Liver (tissue), 9 donors: ENCODE data around the gene GAL3ST3. TPM values are rescaled to one million over a fixed set of nuclear protein-coding genes. Genes with fewer than 3 reads are reported as not detected.

Experiments used
- DNase-seq: peaks from one replicate; pipeline ENCODE4 v3.0.0-alpha.2; 2017; ENCODE audit warnings: low spot score
- H3K27ac ChIP-seq, 2 donors: one replicate each; pipeline ENCODE4 v1.7.0; 2013; ENCODE audit warnings: inconsistent platforms in 2 of 2, low read length in 2 of 2, control low read depth in 1 of 2, low read depth in 1 of 2, mild to moderate bottlenecking in 1 of 2
- H3K27me3 ChIP-seq, 4 donors: one replicate each; pipeline versions ENCODE4 v1.6.1 to v1.7.0; 2013; ENCODE audit warnings: low read length in 3 of 4, inconsistent platforms in 1 of 4, mild to moderate bottlenecking in 1 of 4, moderate library complexity in 1 of 4; ENCODE audit not compliant: control insufficient read depth in 4 of 4, insufficient read depth in 4 of 4
- H3K36me3 ChIP-seq, 4 donors: one replicate each; pipeline versions ENCODE4 v1.6.1 to v1.7.0; 2013; ENCODE audit warnings: low read length in 3 of 4, mild to moderate bottlenecking in 3 of 4, low read depth in 1 of 4, moderate library complexity in 1 of 4; ENCODE audit not compliant: control insufficient read depth in 4 of 4, insufficient read depth in 3 of 4
- H3K4me1 ChIP-seq, 4 donors: one replicate each; pipeline versions ENCODE4 v1.6.1 to v1.7.0; 2013; ENCODE audit warnings: low read length in 3 of 4, mild to moderate bottlenecking in 3 of 4, moderate library complexity in 1 of 4; ENCODE audit not compliant: control insufficient read depth in 4 of 4, insufficient read depth in 4 of 4
- H3K4me3 ChIP-seq, 3 donors: one replicate each; pipeline versions ENCODE4 v1.6.1 to v1.7.0; 2013; ENCODE audit warnings: low read length in 3 of 3, control low read depth in 1 of 3, low read depth in 1 of 3, mild to moderate bottlenecking in 1 of 3
- H3K9ac ChIP-seq, 2 donors: one replicate each; pipeline ENCODE4 v1.7.0; 2013; ENCODE audit warnings: low read length in 2 of 2, mild to moderate bottlenecking in 2 of 2, moderate library complexity in 2 of 2, control low read depth in 1 of 2, low read depth in 1 of 2
- H3K9me3 ChIP-seq, 4 donors: one replicate each; pipeline versions ENCODE4 v1.6.1 to v1.7.0; 2013; ENCODE audit warnings: low read length in 3 of 4; ENCODE audit not compliant: control insufficient read depth in 4 of 4
- FOXA2 ChIP-seq: IDR thresholded peaks from 2 replicates; pipeline ENCODE4 v1.6.1; 2016; ENCODE audit warnings: antibody characterized with exemption
- GABPA ChIP-seq, 2 donors: IDR thresholded peaks in 1 of 2; conservative IDR thresholded peaks in 1 of 2; 2 replicates each; pipeline ENCODE4 v1.6.1; 2016; ENCODE audit warnings: antibody characterized with exemption in 2 of 2, mild to moderate bottlenecking in 1 of 2, moderate library complexity in 1 of 2
- HNF4G ChIP-seq: IDR thresholded peaks from 2 replicates; pipeline ENCODE4 v1.6.1; 2016; ENCODE audit warnings: antibody characterized with exemption
- JUND ChIP-seq, 2 donors: IDR thresholded peaks; 2 replicates each; pipeline ENCODE4 v1.6.1; 2016; ENCODE audit warnings: antibody characterized with exemption in 2 of 2
- NR2F2 ChIP-seq: IDR thresholded peaks from 2 replicates; pipeline ENCODE4 v1.6.1; 2016; ENCODE audit warnings: antibody characterized with exemption
- RAD21 ChIP-seq, 2 donors: IDR thresholded peaks; 2 replicates each; pipeline ENCODE4 v1.6.1; 2016; ENCODE audit warnings: antibody characterized with exemption in 2 of 2, mild to moderate bottlenecking in 2 of 2
- RXRA ChIP-seq, 2 donors: IDR thresholded peaks; 2 replicates each; pipeline ENCODE4 v1.6.1; 2017 to 2018; ENCODE audit warnings: antibody characterized with exemption in 2 of 2, mild to moderate bottlenecking in 1 of 2
- SP1 ChIP-seq: IDR thresholded peaks from 2 replicates; pipeline ENCODE4 v1.6.1; 2018; ENCODE audit warnings: antibody characterized with exemption, mild to moderate bottlenecking
- TAF1 ChIP-seq: conservative IDR thresholded peaks from 2 replicates; pipeline ENCODE4 v1.6.1; 2016; ENCODE audit warnings: antibody characterized with exemption, mild to moderate bottlenecking
- YY1 ChIP-seq: IDR thresholded peaks from 2 replicates; pipeline ENCODE4 v1.6.1; 2016; ENCODE audit warnings: antibody characterized with exemption, mild to moderate bottlenecking
- WGBS: extraction: QIAGEN DNeasy Blood & Tissue Kit; methylation state at CpG from one replicate; pipeline ENCODE4 v1.1.7; 2013; 5-methylcytosine and 5-hydroxymethylcytosine counted together
- polyA plus RNA-seq, 2 donors: library from polyadenylated mRNA; stranded (reverse) in 1 of 2; unstranded in 1 of 2; fragments of 200-250 nt in 1 of 2; fragments of >200 nt in 1 of 2; fragmentation: Nextera tagmentation in 1 of 2; extraction: Ambion mirVana in 1 of 2; gene quantifications; one replicate each; pipeline versions ENCODE4 v1.2.1 to v1.2.3, GENCODE V29; 2013 to 2015
- total RNA-seq, 2 donors: library from RNA; depleted of rRNA; stranded (reverse); fragments of >200 nt; gene quantifications; one replicate each; pipeline ENCODE4 v1.2.3, GENCODE V29; 2014
- TF ChIP-seq, protein P1 (sequence below): IDR thresholded peaks from 2 replicates; pipeline ENCODE4 v1.6.1; 2016; ENCODE audit warnings: antibody characterized with exemption
- TF ChIP-seq, protein P2 (sequence below): IDR thresholded peaks from 2 replicates; pipeline ENCODE4 v1.6.1; 2016; ENCODE audit warnings: antibody characterized with exemption
- TF ChIP-seq, protein P3 (sequence below): IDR thresholded peaks from 2 replicates; pipeline ENCODE4 v1.6.1; 2016; ENCODE audit warnings: antibody characterized with exemption, mild to moderate bottlenecking
- TF ChIP-seq, protein P4 (sequence below): IDR thresholded peaks from 2 replicates; pipeline ENCODE4 v1.6.1; 2016; ENCODE audit warnings: antibody characterized with exemption
- donor health status: healthy.
- donor health status: healthy.
- donor health status: healthy.
- donor health status: healthy.
- donor health status: healthy.

GAL3ST3 gene
- total and polyA plus RNA-seq, 4 donors: not detected

DNA sequence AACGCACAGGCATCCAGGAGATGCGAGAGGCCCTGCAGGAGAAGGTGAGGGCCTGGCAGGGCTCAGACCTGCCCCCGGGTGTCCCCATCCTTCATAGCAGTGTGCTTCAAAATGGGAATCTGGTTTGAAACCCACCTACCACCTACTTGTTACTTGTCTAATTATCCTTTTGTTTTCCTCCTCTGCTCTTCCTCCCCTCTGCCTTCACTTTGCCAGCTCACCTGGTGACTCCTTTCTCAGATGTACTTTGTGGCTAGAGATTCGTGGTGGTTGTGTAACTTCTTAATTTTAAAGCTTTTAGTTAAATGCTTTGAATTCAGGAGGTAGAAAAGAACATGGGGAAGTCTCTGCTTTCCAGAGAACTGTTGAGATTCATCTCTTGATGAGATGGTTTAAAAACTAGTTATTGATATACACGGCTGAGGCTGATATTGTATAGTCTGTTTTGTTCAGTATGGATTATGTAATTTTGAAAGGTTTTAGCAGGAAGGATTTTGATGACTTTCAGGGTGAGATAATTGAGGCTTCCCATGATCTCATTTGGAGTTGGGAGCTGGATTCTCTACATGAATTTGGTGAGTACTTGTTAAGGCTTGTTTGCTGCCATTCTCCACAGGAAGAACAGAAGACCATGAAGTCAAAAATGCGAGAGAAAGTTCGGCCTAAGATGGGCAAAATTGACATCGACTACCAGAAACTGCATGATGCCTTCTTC lies 11.2 kb upstream of the GAL3ST3 start:
- TF ChIP-seq, protein P1, sequence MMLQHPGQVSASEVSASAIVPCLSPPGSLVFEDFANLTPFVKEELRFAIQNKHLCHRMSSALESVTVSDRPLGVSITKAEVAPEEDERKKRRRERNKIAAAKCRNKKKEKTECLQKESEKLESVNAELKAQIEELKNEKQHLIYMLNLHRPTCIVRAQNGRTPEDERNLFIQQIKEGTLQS: no peak
- TF ChIP-seq FOXA2 (no peak), HNF4G (no peak), NR2F2 (no peak), YY1 (no peak), RXRA (IDR thresholded peaks at IDR 0.05) (no peak), JUND (IDR thresholded peaks at IDR 0.05) (no peak), SP1 (no peak), TAF1 (no peak), GABPA (IDR thresholded peaks at IDR 0.05 in 1 of 2, conservative IDR thresholded peaks at IDR 0.05 in 1 of 2) (no peak)
- TF ChIP-seq, protein P2, sequence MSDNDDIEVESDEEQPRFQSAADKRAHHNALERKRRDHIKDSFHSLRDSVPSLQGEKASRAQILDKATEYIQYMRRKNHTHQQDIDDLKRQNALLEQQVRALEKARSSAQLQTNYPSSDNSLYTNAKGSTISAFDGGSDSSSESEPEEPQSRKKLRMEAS: no peak
- TF ChIP-seq, protein P3, sequence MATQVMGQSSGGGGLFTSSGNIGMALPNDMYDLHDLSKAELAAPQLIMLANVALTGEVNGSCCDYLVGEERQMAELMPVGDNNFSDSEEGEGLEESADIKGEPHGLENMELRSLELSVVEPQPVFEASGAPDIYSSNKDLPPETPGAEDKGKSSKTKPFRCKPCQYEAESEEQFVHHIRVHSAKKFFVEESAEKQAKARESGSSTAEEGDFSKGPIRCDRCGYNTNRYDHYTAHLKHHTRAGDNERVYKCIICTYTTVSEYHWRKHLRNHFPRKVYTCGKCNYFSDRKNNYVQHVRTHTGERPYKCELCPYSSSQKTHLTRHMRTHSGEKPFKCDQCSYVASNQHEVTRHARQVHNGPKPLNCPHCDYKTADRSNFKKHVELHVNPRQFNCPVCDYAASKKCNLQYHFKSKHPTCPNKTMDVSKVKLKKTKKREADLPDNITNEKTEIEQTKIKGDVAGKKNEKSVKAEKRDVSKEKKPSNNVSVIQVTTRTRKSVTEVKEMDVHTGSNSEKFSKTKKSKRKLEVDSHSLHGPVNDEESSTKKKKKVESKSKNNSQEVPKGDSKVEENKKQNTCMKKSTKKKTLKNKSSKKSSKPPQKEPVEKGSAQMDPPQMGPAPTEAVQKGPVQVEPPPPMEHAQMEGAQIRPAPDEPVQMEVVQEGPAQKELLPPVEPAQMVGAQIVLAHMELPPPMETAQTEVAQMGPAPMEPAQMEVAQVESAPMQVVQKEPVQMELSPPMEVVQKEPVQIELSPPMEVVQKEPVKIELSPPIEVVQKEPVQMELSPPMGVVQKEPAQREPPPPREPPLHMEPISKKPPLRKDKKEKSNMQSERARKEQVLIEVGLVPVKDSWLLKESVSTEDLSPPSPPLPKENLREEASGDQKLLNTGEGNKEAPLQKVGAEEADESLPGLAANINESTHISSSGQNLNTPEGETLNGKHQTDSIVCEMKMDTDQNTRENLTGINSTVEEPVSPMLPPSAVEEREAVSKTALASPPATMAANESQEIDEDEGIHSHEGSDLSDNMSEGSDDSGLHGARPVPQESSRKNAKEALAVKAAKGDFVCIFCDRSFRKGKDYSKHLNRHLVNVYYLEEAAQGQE: no peak
- TF ChIP-seq, protein P4, sequence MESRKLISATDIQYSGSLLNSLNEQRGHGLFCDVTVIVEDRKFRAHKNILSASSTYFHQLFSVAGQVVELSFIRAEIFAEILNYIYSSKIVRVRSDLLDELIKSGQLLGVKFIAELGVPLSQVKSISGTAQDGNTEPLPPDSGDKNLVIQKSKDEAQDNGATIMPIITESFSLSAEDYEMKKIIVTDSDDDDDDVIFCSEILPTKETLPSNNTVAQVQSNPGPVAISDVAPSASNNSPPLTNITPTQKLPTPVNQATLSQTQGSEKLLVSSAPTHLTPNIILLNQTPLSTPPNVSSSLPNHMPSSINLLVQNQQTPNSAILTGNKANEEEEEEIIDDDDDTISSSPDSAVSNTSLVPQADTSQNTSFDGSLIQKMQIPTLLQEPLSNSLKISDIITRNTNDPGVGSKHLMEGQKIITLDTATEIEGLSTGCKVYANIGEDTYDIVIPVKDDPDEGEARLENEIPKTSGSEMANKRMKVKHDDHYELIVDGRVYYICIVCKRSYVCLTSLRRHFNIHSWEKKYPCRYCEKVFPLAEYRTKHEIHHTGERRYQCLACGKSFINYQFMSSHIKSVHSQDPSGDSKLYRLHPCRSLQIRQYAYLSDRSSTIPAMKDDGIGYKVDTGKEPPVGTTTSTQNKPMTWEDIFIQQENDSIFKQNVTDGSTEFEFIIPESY: no peak
- DNase-seq: no peak
- Histone ChIP-seq H3K9ac (no peak overlapping the region), H3K9me3 (no peaks in the 10 kb centered on the region), H3K36me3 (peaks cover 17 to 90% (median 74%) of the 10 kb centered on the region in 4 donors), H3K27me3 (no peaks in the 10 kb centered on the region), H3K4me1 (peaks cover 0 to 7% (median 2%) of the 10 kb centered on the region in 4 donors), H3K4me3 (no peak overlapping the region), H3K27ac (no peak overlapping the region)
- 82% methylated on average over 8 of the region's 8 CpGs for WGBS

DNA sequence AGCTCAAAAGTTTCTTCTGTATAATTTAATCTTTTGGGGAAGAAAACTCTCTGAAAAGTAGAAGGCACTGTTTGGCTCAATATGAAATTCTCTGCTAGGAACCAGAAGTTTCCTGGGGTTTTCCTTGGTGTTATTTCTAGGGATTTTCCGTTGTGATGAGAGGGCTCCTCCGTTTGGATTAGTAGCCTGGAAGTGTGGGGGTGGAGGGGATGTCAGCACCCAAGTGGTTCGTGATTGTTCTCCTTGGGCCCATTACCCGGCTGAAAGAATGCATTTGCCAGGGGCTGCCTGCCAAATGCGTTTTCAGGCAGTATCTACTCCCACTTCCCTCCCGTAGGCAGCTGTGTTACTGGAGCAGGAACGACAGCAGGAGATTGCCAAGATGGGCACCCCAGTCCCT lies 7.5 kb upstream of the GAL3ST3 start:
- no peak overlapping the region for H3K4me3 ChIP-seq
- H3K27me3 ChIP-seq: no peaks in the 10 kb centered on the region
- no peak for DNase-seq
- H3K4me1 ChIP-seq: peaks cover 4 to 32% (median 22%) of the 10 kb centered on the region in 4 donors
- no peak overlapping the region for H3K27ac ChIP-seq
- no peaks in the 10 kb centered on the region for H3K9me3 ChIP-seq
- no peak overlapping the region for H3K9ac ChIP-seq
- TF ChIP-seq RAD21 (IDR thresholded peaks at IDR 0.05): no peak
- TF ChIP-seq HNF4G: no peak
- peaks cover 13 to 64% (median 50%) of the 10 kb centered on the region in 4 donors for H3K36me3 ChIP-seq
- WGBS: 81% methylated on average over 7 of the region's 7 CpGs
